ENCODE data around the gene OR9K2. TPM values are rescaled to one million over a fixed set of nuclear protein-coding genes. Genes with fewer than 3 reads are reported as not detected.
"Not testable (repeated sequence)": the region's sequence is repeated elsewhere in the genome, so short reads cannot be mapped to it uniquely, and the experiment has no call there.

OR9K2 gene, protein sequence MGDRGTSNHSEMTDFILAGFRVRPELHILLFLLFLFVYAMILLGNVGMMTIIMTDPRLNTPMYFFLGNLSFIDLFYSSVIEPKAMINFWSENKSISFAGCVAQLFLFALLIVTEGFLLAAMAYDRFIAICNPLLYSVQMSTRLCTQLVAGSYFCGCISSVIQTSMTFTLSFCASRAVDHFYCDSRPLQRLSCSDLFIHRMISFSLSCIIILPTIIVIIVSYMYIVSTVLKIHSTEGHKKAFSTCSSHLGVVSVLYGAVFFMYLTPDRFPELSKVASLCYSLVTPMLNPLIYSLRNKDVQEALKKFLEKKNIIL
- not detected for polyA plus RNA-seq (ENCODE audit: insufficient read depth in 1 of 5, insufficient read length in 5 of 5, low replicate concordance in 1 of 5)
- long read RNA-seq, donor 1 = 0 reads
- long read RNA-seq, donor 2 = 0 reads
- long read RNA-seq, donor 3 = 0 reads
- long read RNA-seq, donor 4 = 0 reads
- long read RNA-seq, donor 5 = 0 reads
- long read RNA-seq, donor 6 = 0 reads
- long read RNA-seq, donor 7 = 0 reads
- long read RNA-seq, donor 8 = 0 reads

DNA sequence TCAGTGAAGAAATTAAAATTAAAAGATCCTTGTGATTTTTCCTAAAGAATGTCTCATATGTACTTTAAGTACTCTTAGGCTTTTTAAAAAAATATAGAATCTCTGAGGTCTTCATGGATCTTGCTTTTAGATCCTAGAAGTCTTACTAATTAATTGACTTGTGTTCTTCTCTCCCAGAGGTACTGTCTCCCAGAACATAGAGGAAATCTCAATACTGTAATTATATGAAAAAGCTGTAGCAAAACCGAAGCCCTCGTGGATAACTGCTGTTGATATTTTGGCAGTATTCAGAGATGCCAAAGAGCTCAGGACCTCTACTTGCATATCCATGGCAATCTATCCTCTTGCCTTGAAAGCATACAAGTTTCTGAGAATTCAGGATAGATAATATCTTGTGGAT, at the start of gene OR9K2:
OR9K2 (plus strand) TSS at position 301 of the 400 bp plus-strand sequence. CDS start 3,429 bp downstream, outside the sequence.
- DNase-seq = no peak

DNA sequence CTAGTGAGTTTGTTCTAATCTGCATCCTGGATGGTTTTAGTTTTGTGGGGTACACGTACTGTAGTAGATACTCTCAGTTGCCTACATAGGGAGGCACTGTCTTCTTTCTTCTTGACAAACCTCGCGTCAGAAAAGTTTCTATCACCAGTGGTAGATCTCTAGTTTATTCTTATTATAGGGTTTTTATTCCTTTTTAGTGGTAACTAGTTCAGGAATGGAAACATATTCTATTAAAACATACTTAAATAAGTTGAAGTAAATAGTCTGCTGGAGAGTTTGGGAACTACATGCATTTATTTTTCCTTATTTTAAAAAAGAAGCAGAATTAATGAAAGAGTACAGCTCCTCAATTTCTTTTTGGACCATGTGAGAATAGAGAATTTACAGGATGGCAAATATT, 33.6 kb upstream of the OR9K2 start:
- DNase-seq = no peak

- no peak for DNase-seq
Measured at GRCh38 chr12:55112378-55112875, 13.8 kb upstream of the OR9K2 start.

GRCh38 chr12:55116152-55116551, 10.1 kb upstream of the OR9K2 start:
- no peak for DNase-seq

GRCh38 chr12:55132816-55133215, 6.6 kb downstream of the OR9K2 start:
- DNase-seq = no peak

DNA sequence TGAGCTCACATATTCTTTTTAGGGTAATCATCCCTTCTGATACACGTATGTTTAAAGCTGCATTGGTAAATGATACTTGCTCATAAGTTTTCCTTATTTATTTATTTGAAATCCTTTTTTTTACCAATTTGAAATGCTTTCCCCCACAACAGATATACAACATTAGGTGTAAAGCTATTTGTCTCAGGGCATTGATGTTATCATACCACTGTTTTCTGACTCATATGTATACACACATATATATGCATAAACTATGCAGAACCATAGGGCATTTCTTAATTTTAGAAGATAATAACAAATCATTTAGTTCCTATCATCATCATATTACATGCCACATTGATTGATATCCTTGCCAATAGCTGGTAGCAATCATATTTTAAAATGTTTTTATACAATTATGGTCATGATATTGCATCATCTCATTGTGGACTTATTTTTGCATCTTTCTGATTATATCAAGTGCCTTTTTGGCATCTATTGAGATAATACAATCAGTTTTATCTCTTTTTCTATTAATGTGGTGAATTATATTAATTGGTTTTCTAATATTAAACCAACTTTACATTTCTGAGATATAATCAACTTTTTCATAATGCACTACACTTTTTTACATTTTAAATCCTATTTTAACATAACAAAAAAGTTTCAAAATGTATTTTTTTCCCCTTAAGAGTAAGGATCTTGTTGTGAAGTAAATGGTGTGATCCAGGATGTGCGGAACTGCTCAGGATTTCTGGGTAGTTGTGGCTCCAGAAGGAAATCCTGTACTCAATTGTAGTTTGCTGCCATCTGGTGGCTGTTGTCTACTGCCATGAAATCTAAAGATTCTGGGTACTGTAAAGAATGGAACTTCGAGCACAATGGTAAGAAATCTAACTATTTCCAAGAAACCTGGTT, 16.7 kb downstream of the OR9K2 start:
- peak; percentile 11 to 19 for DNase-seq

DNA sequence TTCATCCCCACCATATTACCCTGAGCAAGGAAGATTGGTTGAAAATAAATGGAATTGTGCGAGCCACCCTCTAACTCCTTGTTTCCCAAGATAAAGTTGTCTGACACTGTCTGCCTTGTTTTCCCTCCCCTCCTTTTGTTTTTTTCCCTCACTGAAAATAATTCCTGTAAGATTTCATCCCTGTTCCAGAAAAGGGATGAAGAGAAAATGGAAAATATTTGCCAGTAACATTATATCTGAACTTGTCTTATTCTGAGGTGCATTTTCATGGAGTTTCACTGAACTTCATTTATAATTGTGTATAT, 17.3 kb downstream of the OR9K2 start:
- no peak for DNase-seq

GRCh38 chr12:55167010-55167640, 40.9 kb downstream of the OR9K2 start:
- not testable (repeated sequence) for DNase-seq

DNA sequence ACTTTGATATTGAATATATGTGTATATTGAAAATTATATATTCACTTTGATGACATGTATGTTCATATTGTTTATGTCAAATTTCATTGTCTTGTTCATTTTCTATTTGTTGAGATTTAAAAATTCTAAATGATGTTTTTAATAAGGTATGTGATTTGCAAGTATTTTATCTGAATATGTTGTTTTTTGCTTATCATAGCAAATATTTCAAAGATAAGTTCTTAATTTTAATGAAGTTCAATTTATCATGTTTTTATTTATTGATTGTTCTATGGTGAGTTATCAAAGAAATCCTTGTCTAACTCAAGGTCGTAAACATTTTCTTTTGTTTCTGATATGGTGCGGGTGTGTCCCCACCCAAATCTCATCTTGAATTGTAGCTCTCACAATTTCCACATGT, 45.2 kb downstream of the OR9K2 start:
- DNase-seq = no peak

GRCh38 chr12:55171846-55172245, 45.6 kb downstream of the OR9K2 start:
- DNase-seq = not testable (repeated sequence)

GRCh38 chr12:55172686-55173085, 46.5 kb downstream of the OR9K2 start:
- DNase-seq = no peak

DNA sequence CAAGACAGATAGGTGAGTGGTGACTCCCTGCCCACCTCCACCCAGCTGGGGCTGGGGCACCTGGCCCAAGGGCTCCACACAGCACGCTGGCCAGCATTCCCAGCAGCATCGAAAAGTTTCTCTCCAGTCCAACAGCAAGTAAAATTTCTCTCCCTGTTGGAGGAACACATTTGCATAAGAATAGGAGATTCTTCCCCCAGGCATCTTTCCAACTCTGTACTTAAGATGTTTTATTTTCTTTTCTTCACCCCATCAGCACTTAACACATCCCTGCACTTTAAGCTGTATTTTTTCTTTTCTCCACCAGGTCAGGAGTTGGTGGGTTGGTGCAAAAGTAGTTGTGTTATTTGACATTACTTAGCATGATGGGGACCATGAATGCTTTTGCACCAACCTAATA, 47.2 kb downstream of the OR9K2 start:
- DNase-seq = no peak

Other genes starting within 250 kb of the OR9K2 start
- gene TESPA1, start 141.6 kb upstream of the OR9K2 start, polyA plus RNA-seq (ENCODE audit: insufficient read depth in 1 of 5, insufficient read length in 5 of 5, low replicate concordance in 1 of 5) = 1 to 10 TPM in 2 of 5 donors, under 1 TPM in 3; 0.73 to 1.3 (median 0.86) TPM
- gene NEUROD4, start 106.4 kb upstream of the OR9K2 start, polyA plus RNA-seq (ENCODE audit: insufficient read depth in 1 of 5, insufficient read length in 5 of 5, low replicate concordance in 1 of 5) = under 1 TPM in 2 of 5 donors, not detected in 3; 0.04 to 0.09 TPM
- not detected for gene OR10A7, start 94.6 kb downstream of the OR9K2 start, polyA plus RNA-seq (ENCODE audit: insufficient read depth in 1 of 5, insufficient read length in 5 of 5, low replicate concordance in 1 of 5)
- not detected for gene OR6C74, start 118.2 kb downstream of the OR9K2 start, polyA plus RNA-seq (ENCODE audit: insufficient read depth in 1 of 5, insufficient read length in 5 of 5, low replicate concordance in 1 of 5)
- under 1 TPM in 1 of 5 donors, not detected in 4; 0.12 TPM for gene OR6C6, start 170.2 kb downstream of the OR9K2 start, polyA plus RNA-seq (ENCODE audit: insufficient read depth in 1 of 5, insufficient read length in 5 of 5, low replicate concordance in 1 of 5)
- gene OR6C1, start 187.9 kb downstream of the OR9K2 start, polyA plus RNA-seq (ENCODE audit: insufficient read depth in 1 of 5, insufficient read length in 5 of 5, low replicate concordance in 1 of 5) = not detected
- gene OR6C3, start 204.3 kb downstream of the OR9K2 start, polyA plus RNA-seq (ENCODE audit: insufficient read depth in 1 of 5, insufficient read length in 5 of 5, low replicate concordance in 1 of 5) = not detected
- gene OR6C75, start 236.6 kb downstream of the OR9K2 start, polyA plus RNA-seq (ENCODE audit: insufficient read depth in 1 of 5, insufficient read length in 5 of 5, low replicate concordance in 1 of 5) = under 1 TPM; 0.05 to 0.08 (median 0.06) TPM

Measured in right lung (tissue), 10 donors.